H1 (cell line): Measurements from ENCODE around the gene ELFN1.

ENCODE experiments used
- POLR2A ChIP-seq, 2 experiments: IDR thresholded peaks; 1 replicate in 1 of 2; 2 replicates in 1 of 2; pipeline ENCODE4 v1.6.1; 2011; ENCODE audit warnings: low read depth in 2 of 2, low read length in 2 of 2, mild to moderate bottlenecking in 2 of 2; ENCODE audit errors: control extremely low read depth in 1 of 2
- POLR2AphosphoS5 ChIP-seq: IDR thresholded peaks from 2 replicates; pipeline ENCODE4 v1.6.1; 2011; ENCODE audit warnings: low read depth, low read length

- TF ChIP-seq POLR2A (IDR thresholded peaks at IDR 0.05; ENCODE audit: control extremely low read depth in 1 of 2, low read depth in 2 of 2, low read length in 2 of 2) = no peak
- TF ChIP-seq POLR2AphosphoS5 = no peak
Observed at GRCh38 chr7:1752111-1752510, 82.0 kb downstream of the ELFN1 start.
